Measurements from ENCODE around the gene GTF2IRD2. TPM values are rescaled to one million over a fixed set of nuclear protein-coding genes. Genes with fewer than 3 reads are reported as not detected.
"Not testable (repeated sequence)": the region's sequence is repeated elsewhere in the genome, so short reads cannot be mapped to it uniquely, and the experiment has no call there.

GTF2IRD2 gene
- total RNA-seq, 2 experiments from 2014 or later, result 2.8 to 3.2 TPM

DNA sequence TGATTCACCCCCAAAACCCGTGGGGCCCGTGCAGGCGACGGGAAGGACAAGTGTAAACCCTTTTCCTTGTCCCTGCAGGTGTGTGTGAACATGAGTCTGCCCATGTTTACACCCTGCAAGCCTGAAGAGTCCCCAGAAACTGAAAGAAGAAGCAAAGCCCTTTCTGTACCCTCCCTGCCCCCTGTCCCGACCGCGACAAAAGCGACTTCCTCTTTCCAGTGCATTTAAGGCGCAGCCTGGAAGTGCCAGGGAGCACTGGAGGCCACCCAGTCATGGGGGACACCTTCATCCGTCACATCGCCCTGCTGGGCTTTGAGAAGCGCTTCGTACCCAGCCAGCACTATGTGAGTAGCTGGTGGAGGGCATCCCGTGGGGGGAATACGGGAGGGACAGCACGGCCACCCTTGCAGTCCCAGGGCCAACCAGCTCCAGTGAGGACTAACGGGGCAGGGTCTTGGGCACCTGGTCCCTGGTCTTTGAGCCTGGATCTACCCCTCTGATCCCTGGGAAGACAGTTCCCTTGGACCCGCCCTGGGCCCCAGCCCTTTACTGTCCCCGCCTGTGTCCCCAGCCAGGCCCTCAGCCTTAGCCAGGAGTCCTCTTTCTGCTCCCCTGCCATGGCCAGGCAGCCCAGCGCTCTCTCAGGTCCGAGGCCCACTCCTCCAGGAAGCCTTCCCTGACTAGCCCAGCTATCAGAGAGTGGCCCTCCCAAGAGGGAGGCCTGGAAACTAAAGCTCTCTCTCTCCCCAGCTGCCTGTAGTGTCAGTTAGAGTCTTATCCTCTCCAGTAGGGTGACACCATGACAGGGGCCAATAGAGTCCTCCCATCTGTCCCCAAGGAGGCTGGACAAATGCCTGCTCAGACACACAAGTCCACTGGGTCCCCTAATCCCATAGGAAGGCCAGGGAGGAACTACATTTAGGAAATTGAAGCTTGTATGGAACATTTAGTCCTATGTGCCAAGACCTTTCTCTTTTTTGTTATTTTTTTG, 77.3 kb downstream of the GTF2IRD2 start, which contains the start of gene NCF1:
NCF1 (plus strand) TSS at position 252 of the 991 bp plus-strand sequence; CDS start at position 273, 21 bp downstream.
- H3K4me3 Mint-ChIP-seq; intact Hi-C loops (cut with micrococcal nuclease); H3K36me3 Mint-ChIP-seq; H3K4me1 Mint-ChIP-seq (ENCODE audit: low read depth); CTCF ChIA-PET; H3K27ac Mint-ChIP-seq; H3K27me3 Mint-ChIP-seq; H3K9me3 Mint-ChIP-seq; DNase-seq; POLR2A ChIA-PET: not testable (repeated sequence)

DNA sequence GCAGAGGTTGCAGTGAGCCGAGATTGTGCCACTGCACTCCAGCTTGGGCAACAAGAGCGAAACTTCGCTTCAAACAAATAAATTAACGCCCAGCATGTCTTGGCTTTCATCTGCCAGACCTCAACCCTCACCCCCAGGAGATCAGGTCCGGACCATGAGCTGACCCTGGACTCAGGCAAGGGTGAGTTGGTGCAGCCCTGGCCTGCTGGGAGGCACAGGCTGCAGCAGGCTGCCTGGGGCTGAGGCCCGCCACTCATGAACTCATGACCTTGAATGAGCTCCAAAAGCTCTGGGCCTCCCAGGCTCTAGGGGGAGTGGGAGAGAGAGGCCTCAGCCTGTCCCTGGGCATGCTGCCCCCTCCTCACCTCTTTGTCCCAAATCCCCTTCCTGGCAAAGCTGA, 79.3 kb downstream of the GTF2IRD2 start:
- H3K4me1 Mint-ChIP-seq (ENCODE audit: low read depth); DNase-seq; H3K9me3 Mint-ChIP-seq; POLR2A ChIA-PET; H3K36me3 Mint-ChIP-seq; intact Hi-C loops (cut with micrococcal nuclease); H3K27ac Mint-ChIP-seq; CTCF ChIA-PET; H3K27me3 Mint-ChIP-seq; H3K4me3 Mint-ChIP-seq: not testable (repeated sequence)

DNA sequence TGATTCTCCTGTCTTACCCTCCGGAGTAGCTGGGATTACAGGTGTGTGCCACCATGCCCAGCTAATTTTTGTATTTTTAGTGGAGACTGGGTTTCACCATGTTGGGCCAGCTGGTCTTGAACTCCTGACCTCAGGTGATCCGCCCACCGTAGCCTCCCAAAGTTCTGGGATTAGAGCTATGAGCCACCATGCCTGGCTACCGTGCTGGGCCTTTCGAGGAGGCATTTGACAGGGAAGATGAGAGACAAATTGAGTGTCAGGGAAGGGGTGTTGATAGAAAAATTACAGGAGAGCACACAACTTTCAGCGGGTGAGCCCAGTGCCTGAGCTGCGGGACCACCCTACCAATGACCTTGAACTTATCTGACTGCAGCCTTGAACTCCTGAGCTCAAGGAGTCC, 81.3 kb downstream of the GTF2IRD2 start:
- intact Hi-C loops (cut with micrococcal nuclease); DNase-seq; H3K27me3 Mint-ChIP-seq; H3K36me3 Mint-ChIP-seq; POLR2A ChIA-PET; H3K4me1 Mint-ChIP-seq (ENCODE audit: low read depth); CTCF ChIA-PET; H3K27ac Mint-ChIP-seq; H3K4me3 Mint-ChIP-seq; H3K9me3 Mint-ChIP-seq: not testable (repeated sequence)

DNA sequence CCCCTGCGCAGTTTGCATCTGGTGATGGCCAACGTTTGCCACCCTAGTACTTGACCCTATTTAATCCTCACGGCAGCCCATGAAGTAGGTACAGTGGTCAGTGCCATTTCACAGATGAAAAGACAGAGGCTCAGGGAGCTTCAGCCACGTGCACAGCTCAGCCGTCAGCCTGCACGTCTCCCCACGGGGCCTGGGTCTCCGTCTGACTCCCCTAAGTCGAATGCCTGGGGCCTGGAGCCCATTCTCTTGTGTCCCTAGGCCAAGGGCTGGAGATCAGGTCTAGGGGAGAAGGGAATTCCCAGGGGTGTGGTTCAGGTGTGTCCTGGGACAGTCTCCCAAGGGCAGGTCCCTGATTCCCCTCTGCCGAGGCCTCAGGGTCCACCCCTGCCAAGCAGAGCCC, 84.4 kb downstream of the GTF2IRD2 start:
- H3K36me3 Mint-ChIP-seq; H3K4me1 Mint-ChIP-seq (ENCODE audit: low read depth); DNase-seq; H3K27ac Mint-ChIP-seq; H3K9me3 Mint-ChIP-seq; POLR2A ChIA-PET; CTCF ChIA-PET; H3K4me3 Mint-ChIP-seq; intact Hi-C loops (cut with micrococcal nuclease); H3K27me3 Mint-ChIP-seq: not testable (repeated sequence)

GRCh38 chr7:74766509-74766908, 84.9 kb downstream of the GTF2IRD2 start:
- H3K9me3 Mint-ChIP-seq; H3K4me1 Mint-ChIP-seq (ENCODE audit: low read depth); intact Hi-C loops (cut with micrococcal nuclease): not testable (repeated sequence)

DNA sequence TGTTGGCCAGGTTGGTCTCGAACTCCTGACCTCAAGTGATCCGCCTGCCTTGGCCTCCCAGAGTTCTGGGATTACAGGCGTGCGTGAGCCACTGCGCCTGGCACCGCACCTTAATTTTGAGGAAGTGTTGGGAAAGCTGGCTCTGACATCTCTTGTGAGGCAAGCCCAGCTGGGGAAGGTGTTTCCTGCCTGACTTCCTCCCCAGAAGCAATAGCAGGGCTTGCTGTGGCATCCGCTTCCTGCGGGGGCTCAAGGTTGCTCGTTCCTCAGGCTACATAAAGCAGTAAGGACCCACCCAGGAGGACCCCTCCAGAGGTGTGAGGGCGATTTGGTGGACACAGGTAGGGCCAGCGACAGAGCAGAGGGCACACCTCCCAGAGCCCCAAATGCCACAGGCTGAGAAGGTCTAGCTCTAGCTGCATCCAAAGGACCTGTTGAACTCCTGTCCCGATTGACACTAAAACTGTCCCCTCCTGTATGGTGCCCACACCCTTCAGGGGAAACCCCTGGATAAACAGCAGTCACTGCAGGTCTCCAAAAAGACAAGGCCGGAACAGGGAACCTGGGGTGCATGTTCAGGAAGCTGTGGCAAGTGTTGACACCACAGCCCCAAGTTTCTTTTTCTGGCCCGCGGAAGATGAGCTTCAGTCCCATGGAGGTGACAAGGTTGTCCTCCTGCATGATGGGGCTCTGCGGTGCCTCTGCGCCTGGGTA, 86.0 kb downstream of the GTF2IRD2 start:
- H3K9me3 Mint-ChIP-seq; H3K4me3 Mint-ChIP-seq; POLR2A ChIA-PET; H3K27me3 Mint-ChIP-seq; DNase-seq; intact Hi-C loops (cut with micrococcal nuclease); H3K4me1 Mint-ChIP-seq (ENCODE audit: low read depth); H3K27ac Mint-ChIP-seq; H3K36me3 Mint-ChIP-seq; CTCF ChIA-PET: not testable (repeated sequence)

More at GRCh38 chr7:74766509-74766908, 84.9 kb downstream of the GTF2IRD2 start:
- DNase-seq, H3K27ac Mint-ChIP-seq, POLR2A ChIA-PET, CTCF ChIA-PET, H3K4me3 Mint-ChIP-seq, H3K27me3 Mint-ChIP-seq, H3K36me3 Mint-ChIP-seq: not testable (repeated sequence)

- H3K27me3 Mint-ChIP-seq; H3K9me3 Mint-ChIP-seq; H3K36me3 Mint-ChIP-seq; CTCF ChIA-PET; POLR2A ChIA-PET; H3K4me1 Mint-ChIP-seq (ENCODE audit: low read depth); H3K27ac Mint-ChIP-seq; DNase-seq; H3K4me3 Mint-ChIP-seq; intact Hi-C loops (cut with micrococcal nuclease): not testable (repeated sequence)
These were observed 92.4 kb downstream of the GTF2IRD2 start for GRCh38 chr7:74758982-74759381.

GRCh38 chr7:74758268-74758667, 93.1 kb downstream of the GTF2IRD2 start:
- CTCF ChIA-PET; intact Hi-C loops (cut with micrococcal nuclease); POLR2A ChIA-PET: not testable (repeated sequence)

GRCh38 chr7:74756673-74757072, 94.7 kb downstream of the GTF2IRD2 start:
- CTCF ChIA-PET; DNase-seq; H3K36me3 Mint-ChIP-seq; H3K4me3 Mint-ChIP-seq; POLR2A ChIA-PET; H3K27me3 Mint-ChIP-seq; H3K4me1 Mint-ChIP-seq (ENCODE audit: low read depth); intact Hi-C loops (cut with micrococcal nuclease); H3K27ac Mint-ChIP-seq; H3K9me3 Mint-ChIP-seq: not testable (repeated sequence)

More at GRCh38 chr7:74758268-74758667, 93.1 kb downstream of the GTF2IRD2 start:
- H3K9me3 Mint-ChIP-seq; H3K4me3 Mint-ChIP-seq; H3K36me3 Mint-ChIP-seq; DNase-seq; H3K27ac Mint-ChIP-seq; H3K4me1 Mint-ChIP-seq (ENCODE audit: low read depth); H3K27me3 Mint-ChIP-seq: not testable (repeated sequence)

DNA sequence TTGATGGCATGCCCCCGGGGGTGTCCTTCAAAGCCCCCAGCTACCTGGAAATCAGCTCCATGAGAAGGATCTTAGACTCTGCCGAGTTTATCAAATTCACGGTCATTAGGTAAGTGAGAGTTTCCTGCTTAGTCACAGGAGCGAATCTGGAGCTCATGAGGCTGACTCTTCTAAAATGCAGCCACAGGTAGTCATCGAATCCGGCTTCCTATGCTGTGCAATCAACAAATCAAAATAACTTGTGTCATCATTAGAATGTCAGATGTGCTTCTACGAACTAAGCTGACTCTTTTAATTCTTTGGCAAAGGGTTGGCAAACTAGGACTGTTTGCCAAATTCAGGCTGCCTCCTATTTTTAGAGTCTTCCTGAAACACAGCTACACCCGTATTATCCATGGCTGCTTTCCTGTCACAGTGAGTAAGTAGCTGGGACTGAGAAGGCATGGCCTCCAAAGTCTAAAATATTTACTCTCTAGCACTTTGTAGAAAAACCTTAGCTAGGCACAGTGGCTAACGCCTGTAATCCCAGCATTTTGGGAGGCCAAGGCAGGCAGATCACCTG, 97.4 kb downstream of the GTF2IRD2 start:
- H3K36me3 Mint-ChIP-seq; DNase-seq; CTCF ChIA-PET; H3K4me3 Mint-ChIP-seq; intact Hi-C loops (cut with micrococcal nuclease); POLR2A ChIA-PET; H3K9me3 Mint-ChIP-seq; H3K27me3 Mint-ChIP-seq; H3K4me1 Mint-ChIP-seq (ENCODE audit: low read depth); H3K27ac Mint-ChIP-seq: not testable (repeated sequence)

All from activated CD4-positive, alpha-beta memory T cell treated with anti-CD3 and anti-CD28 coated beads for 36 hours (primary cell).